Measurements from ENCODE around the gene LRRC23.
A peak's percentile ranks its signal among the peaks of the same experiment; 100 is the strongest.

The LRRC23 gene

GRCh38 chr12:6950811-6951540 is 46.4 kb downstream of the LRRC23 start, which contains the start of gene PTPN6:
Gene PTPN6, plus strand, starts transcription at chr12:6951356. Its CDS starts 157 bp downstream, at chr12:6951513.
- peaks cover 81% of the 10 kb centered on the region for H3K4me1 Mint-ChIP-seq
- H3K4me3 Mint-ChIP-seq, result peak within 1 kb of the TSS; percentile 80
- H3K27ac Mint-ChIP-seq, result peak within 1 kb of the TSS; percentile 99
- ATAC-seq, result peak; percentile 46
- peaks cover 71% of the 10 kb centered on the region for H3K36me3 Mint-ChIP-seq
- peak in 1 of 2 donors; percentile 78 for DNase-seq (ENCODE audit: low spot score in 2 of 2)
- H3K9me3 Mint-ChIP-seq, result no peaks in the 10 kb centered on the region

- peak overlapping the region; percentile 80 for H3K4me3 Mint-ChIP-seq
- H3K27ac Mint-ChIP-seq, result peak overlapping the region; percentile 99
- ATAC-seq (no peak), DNase-seq (ENCODE audit: low spot score in 2 of 2) (no peak)
- peaks cover 71% of the 10 kb centered on the region for H3K36me3 Mint-ChIP-seq
- no peaks in the 10 kb centered on the region for H3K9me3 Mint-ChIP-seq
- peaks cover 81% of the 10 kb centered on the region for H3K4me1 Mint-ChIP-seq
These were observed 47.0 kb downstream of the LRRC23 start for GRCh38 chr12:6951551-6952120.

GRCh38 chr12:6952121-6952862 is 47.7 kb downstream of the LRRC23 start:
- H3K36me3 Mint-ChIP-seq, result peaks cover 71% of the 10 kb centered on the region
- DNase-seq (ENCODE audit: low spot score in 2 of 2), result no peak
- no peaks in the 10 kb centered on the region for H3K9me3 Mint-ChIP-seq
- H3K4me1 Mint-ChIP-seq, result peaks cover 81% of the 10 kb centered on the region
- H3K27ac Mint-ChIP-seq, result peak overlapping the region; percentile 99
- H3K4me3 Mint-ChIP-seq, result peak overlapping the region; percentile 80
- ATAC-seq, result no peak

GRCh38 chr12:6952863-6953441 is 48.3 kb downstream of the LRRC23 start:
- ATAC-seq, result no peak
- Mint-ChIP-seq H3K4me3 (peak overlapping the region; percentile 80), H3K9me3 (no peaks in the 10 kb centered on the region), H3K27ac (peak overlapping the region; percentile 99), H3K36me3 (peaks cover 75% of the 10 kb centered on the region), H3K4me1 (peaks cover 81% of the 10 kb centered on the region)
- DNase-seq (ENCODE audit: low spot score in 2 of 2), result peak in 1 of 2 donors; percentile 70

- peaks cover 81% of the 10 kb centered on the region for H3K4me1 Mint-ChIP-seq
- peaks cover 82% of the 10 kb centered on the region for H3K36me3 Mint-ChIP-seq
- DNase-seq (ENCODE audit: low spot score in 2 of 2) (peak; percentile 62 to 90), ATAC-seq (peak; percentile 48)
- H3K27ac Mint-ChIP-seq, result peak overlapping the region; percentile 99
- H3K9me3 Mint-ChIP-seq, result no peaks in the 10 kb centered on the region
- H3K4me3 Mint-ChIP-seq, result peak overlapping the region; percentile 80
These were observed 49.1 kb downstream of the LRRC23 start for GRCh38 chr12:6953442-6954315.

GRCh38 chr12:6954316-6955107 is 49.9 kb downstream of the LRRC23 start:
- peak overlapping the region; percentile 80 for H3K4me3 Mint-ChIP-seq
- DNase-seq (ENCODE audit: low spot score in 2 of 2) (no peak), ATAC-seq (no peak)
- H3K4me1 Mint-ChIP-seq, result peaks cover 81% of the 10 kb centered on the region
- no peaks in the 10 kb centered on the region for H3K9me3 Mint-ChIP-seq
- peak overlapping the region; percentile 99 for H3K27ac Mint-ChIP-seq
- H3K36me3 Mint-ChIP-seq, result peaks cover 85% of the 10 kb centered on the region

- ATAC-seq, result no peak
- H3K4me1 Mint-ChIP-seq, result peaks cover 80% of the 10 kb centered on the region
- peak overlapping the region; percentile 80 for H3K4me3 Mint-ChIP-seq
- peaks cover 89% of the 10 kb centered on the region for H3K36me3 Mint-ChIP-seq
- H3K9me3 Mint-ChIP-seq, result no peaks in the 10 kb centered on the region
- DNase-seq (ENCODE audit: low spot score in 2 of 2), result no peak
- peak overlapping the region; percentile 99 for H3K27ac Mint-ChIP-seq
These were observed 50.7 kb downstream of the LRRC23 start for GRCh38 chr12:6955108-6956020.

- H3K4me3 Mint-ChIP-seq, result peak overlapping the region; percentile 80
- H3K36me3 Mint-ChIP-seq, result peaks cover 97% of the 10 kb centered on the region
- ATAC-seq (no peak), DNase-seq (ENCODE audit: low spot score in 2 of 2) (peak in 1 of 2 donors; percentile 69)
- peak overlapping the region; percentile 99 for H3K27ac Mint-ChIP-seq
- no peaks in the 10 kb centered on the region for H3K9me3 Mint-ChIP-seq
- H3K4me1 Mint-ChIP-seq, result peaks cover 82% of the 10 kb centered on the region
These were observed 51.6 kb downstream of the LRRC23 start for GRCh38 chr12:6956021-6956727.

- Mint-ChIP-seq H3K4me3 (peak overlapping the region; percentile 80), H3K36me3 (peaks cover 100% of the 10 kb centered on the region), H3K4me1 (peaks cover 92% of the 10 kb centered on the region), H3K27ac (peak overlapping the region; percentile 99), H3K9me3 (no peaks in the 10 kb centered on the region)
- DNase-seq (ENCODE audit: low spot score in 2 of 2) (no peak), ATAC-seq (no peak)
These were observed 52.6 kb downstream of the LRRC23 start for GRCh38 chr12:6957151-6957701.

GRCh38 chr12:6957741-6958608 is 53.4 kb downstream of the LRRC23 start:
- Mint-ChIP-seq H3K9me3 (no peaks in the 10 kb centered on the region), H3K4me3 (peak overlapping the region; percentile 80), H3K27ac (peak overlapping the region; percentile 99), H3K36me3 (peaks cover 100% of the 10 kb centered on the region), H3K4me1 (peaks cover 98% of the 10 kb centered on the region)
- DNase-seq (ENCODE audit: low spot score in 2 of 2) (no peak), ATAC-seq (no peak)

GRCh38 chr12:6958609-6959057 is 54.0 kb downstream of the LRRC23 start:
- Mint-ChIP-seq H3K4me1 (peaks cover 93% of the 10 kb centered on the region), H3K36me3 (peaks cover 97% of the 10 kb centered on the region), H3K4me3 (peak overlapping the region; percentile 80), H3K27ac (peak overlapping the region; percentile 99), H3K9me3 (no peaks in the 10 kb centered on the region)
- no peak for DNase-seq (ENCODE audit: low spot score in 2 of 2)
- no peak for ATAC-seq

Data from stimulated activated effector memory CD8-positive, alpha-beta T cell treated with anti-CD3 and anti-CD28 coated beads, Interleukin-12 subunit alpha, Interleukin-12 subunit beta, amount 100 ng/mL, for 72 hours (primary cell).